Loucy (cell line): Measurements from ENCODE around the gene SPOCK2.

Experiments
- H2AFZ ChIP-seq: fragments of 200-600 bp; sonication (generic); 2 replicates; pipeline ENCODE4 v1.6.0; 2016; ENCODE audit warnings: antibody characterized with exemption, mild to moderate bottlenecking, low read length, moderate library complexity
- H3F3A ChIP-seq: fragments of 200-600 bp; 2 replicates; pipeline ENCODE4 v1.6.0; 2016; ENCODE audit warnings: antibody characterized with exemption, low read depth, mild to moderate bottlenecking
- H3K27me3 ChIP-seq: fragments of 200-600 bp; sonication (generic); 2 replicates; pipeline ENCODE4 v1.6.1; 2014; ENCODE audit warnings: low read length, mild to moderate bottlenecking; ENCODE audit not compliant: insufficient read depth, poor library complexity, severe bottlenecking
- H3K36me3 ChIP-seq: fragments of 200-600 bp; sonication (generic); 2 replicates; pipeline ENCODE4 v1.6.1; 2016; ENCODE audit warnings: low read length; ENCODE audit not compliant: insufficient read depth
- H3K4me1 ChIP-seq: fragments of 200-600 bp; sonication (generic); 2 replicates; pipeline ENCODE4 v1.5.1; 2014; ENCODE audit warnings: low read length, mild to moderate bottlenecking; ENCODE audit not compliant: insufficient read depth, poor library complexity, severe bottlenecking
- H3K4me2 ChIP-seq: fragments of 200-600 bp; sonication (generic); 2 replicates; pipeline ENCODE4 v1.6.0; 2014; ENCODE audit warnings: antibody characterized with exemption, low read length, low read depth, mild to moderate bottlenecking; ENCODE audit not compliant: poor library complexity, severe bottlenecking
- H3K4me3 ChIP-seq: fragments of 200-600 bp; sonication (generic); 2 replicates; pipeline ENCODE4 v1.5.1; 2014; ENCODE audit warnings: low read length, mild to moderate bottlenecking, mixed read lengths; ENCODE audit not compliant: poor library complexity, severe bottlenecking
- H3K79me2 ChIP-seq: fragments of 200-600 bp; sonication (generic); 2 replicates; pipeline ENCODE4 v1.6.1; 2014; ENCODE audit warnings: low read length; ENCODE audit not compliant: insufficient read depth
- H3K9ac ChIP-seq: fragments of 200-600 bp; sonication (generic); 2 replicates; pipeline ENCODE4 v1.6.0; 2014; ENCODE audit warnings: mild to moderate bottlenecking, low read depth, low read length, moderate library complexity; ENCODE audit not compliant: poor library complexity, severe bottlenecking
- H3K9me2 ChIP-seq: fragments of 200-600 bp; sonication (generic); replicated peaks from 2 replicates; pipeline ENCODE4 v1.6.1; 2016; ENCODE audit warnings: low read depth, low read length, mixed read lengths
- H3K9me3 ChIP-seq: fragments of 200-600 bp; sonication (generic); 2 replicates; pipeline ENCODE4 v1.6.1; 2014; ENCODE audit warnings: mild to moderate bottlenecking, antibody characterized with exemption, low read length, low read depth; ENCODE audit not compliant: insufficient read depth
- H4K20me1 ChIP-seq: fragments of 200-600 bp; sonication (generic); 2 replicates; pipeline ENCODE4 v1.6.0; 2014; ENCODE audit warnings: antibody characterized with exemption, low read length, mild to moderate bottlenecking; ENCODE audit not compliant: insufficient read depth, poor library complexity, severe bottlenecking
- CTCF ChIP-seq: fragments of 200-600 bp; sonication (generic); conservative IDR thresholded peaks from 2 replicates; pipeline ENCODE4 v1.5.1; 2014; ENCODE audit warnings: mild to moderate bottlenecking, antibody characterized with exemption, low read length
- EZH2phosphoT487 ChIP-seq: fragments of 200-600 bp; IDR thresholded peaks from 2 replicates; pipeline ENCODE4 v1.6.1; 2018; ENCODE audit warnings: antibody characterized with exemption, mild to moderate bottlenecking, moderate library complexity, borderline replicate concordance

The SPOCK2 gene

GRCh38 chr10:72124989-72125388 lies 36.6 kb upstream of the SPOCK2 start:
- Histone ChIP-seq H3K9me2 (no peaks in the 10 kb centered on the region), H4K20me1 (no peaks in the 10 kb centered on the region), H3F3A (no peaks in the 10 kb centered on the region), H3K4me2 (no peak overlapping the region), H2AFZ (no peak overlapping the region), H3K4me3 (no peak overlapping the region), H3K9me3 (no peaks in the 10 kb centered on the region), H3K4me1 (no peaks in the 10 kb centered on the region), H3K9ac (no peak overlapping the region), H3K79me2 (no peaks in the 10 kb centered on the region), H3K36me3 (peaks cover 38% of the 10 kb centered on the region), H3K27me3 (no peaks in the 10 kb centered on the region)
- TF ChIP-seq EZH2phosphoT487: no peak
- TF ChIP-seq CTCF: no peak

- H3K36me3 ChIP-seq: peaks cover 37% of the 10 kb centered on the region
- H3K9ac ChIP-seq: no peak overlapping the region
- no peaks in the 10 kb centered on the region for H3K27me3 ChIP-seq
- no peaks in the 10 kb centered on the region for H3K4me1 ChIP-seq
- no peaks in the 10 kb centered on the region for H3K79me2 ChIP-seq
- H3K9me2 ChIP-seq: no peaks in the 10 kb centered on the region
- H4K20me1 ChIP-seq: no peaks in the 10 kb centered on the region
- no peaks in the 10 kb centered on the region for H3F3A ChIP-seq
- TF ChIP-seq CTCF (no peak), EZH2phosphoT487 (no peak)
- no peak overlapping the region for H3K4me3 ChIP-seq
- no peak overlapping the region for H3K4me2 ChIP-seq
- H2AFZ ChIP-seq: no peak overlapping the region
- H3K9me3 ChIP-seq: no peaks in the 10 kb centered on the region
Observed at GRCh38 chr10:72124381-72124780, 36.0 kb upstream of the SPOCK2 start.

- H3K4me1 ChIP-seq: no peaks in the 10 kb centered on the region
- no peaks in the 10 kb centered on the region for H4K20me1 ChIP-seq
- H3K27me3 ChIP-seq: no peaks in the 10 kb centered on the region
- no peak overlapping the region for H3K9ac ChIP-seq
- H3K9me3 ChIP-seq: no peaks in the 10 kb centered on the region
- H3F3A ChIP-seq: no peaks in the 10 kb centered on the region
- H3K4me2 ChIP-seq: no peak overlapping the region
- H3K9me2 ChIP-seq: no peaks in the 10 kb centered on the region
- H3K4me3 ChIP-seq: no peak overlapping the region
- no peak overlapping the region for H2AFZ ChIP-seq
- no peak for TF ChIP-seq CTCF
- TF ChIP-seq EZH2phosphoT487: no peak
- no peaks in the 10 kb centered on the region for H3K79me2 ChIP-seq
- peaks cover 31% of the 10 kb centered on the region for H3K36me3 ChIP-seq
Observed at GRCh38 chr10:72123616-72124015, 35.3 kb upstream of the SPOCK2 start.
